Measurements from ENCODE around the gene FMNL2. TPM values are rescaled to one million over a fixed set of nuclear protein-coding genes. Genes with fewer than 3 reads are reported as not detected.

FMNL2 gene
- total and polyA plus RNA-seq, 2 experiments from 2014 or later: 16.5 to 45.4 TPM

DNA sequence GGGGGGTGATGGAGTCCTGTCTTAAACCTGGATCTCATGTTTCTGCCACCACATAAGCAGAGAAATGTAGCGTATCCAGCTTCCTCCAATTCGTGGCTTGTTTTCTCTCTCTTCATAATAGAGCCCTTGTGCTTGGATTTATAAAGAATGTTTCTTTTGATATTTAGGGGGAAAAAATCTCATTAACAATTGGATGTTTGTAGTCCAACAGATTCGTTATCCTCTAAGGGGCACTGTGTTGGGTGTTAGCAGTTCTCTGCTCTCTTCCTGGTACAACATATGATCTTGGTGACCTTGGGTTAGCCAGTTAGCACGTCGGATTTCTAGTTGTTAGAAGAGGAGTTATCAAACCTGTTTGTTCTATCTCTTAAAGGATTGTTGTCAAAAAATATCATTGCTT is 127.8 kb downstream of the FMNL2 start:
- Mint-ChIP-seq H3K4me1 (peaks cover 58% of the 10 kb centered on the region), H3K27ac (no peak overlapping the region), H3K4me3 (no peak overlapping the region), H3K27me3 (ENCODE audit: insufficient read depth, low read depth, poor library complexity) (peaks cover 3% of the 10 kb centered on the region), H3K9me3 (no peaks in the 10 kb centered on the region), H3K36me3 (ENCODE audit: low read depth) (no peaks in the 10 kb centered on the region)
- ATAC-seq (no peak), DNase-seq (ENCODE audit: low spot score) (no peak)
- no peak overlapping the region for H2AFZ ChIP-seq
- peaks cover 41% of the 10 kb centered on the region for H3K4me1 ChIP-seq (ENCODE audit: insufficient read depth)
- H3K27ac ChIP-seq (ENCODE audit: low read depth): no peak overlapping the region
- H3K4me3 ChIP-seq: no peak overlapping the region
- no peaks in the 10 kb centered on the region for H3K36me3 ChIP-seq (ENCODE audit: insufficient read depth)
- H3K9me2 ChIP-seq (ENCODE audit: insufficient read depth): 0 out of 2 replicates have a peak, but pooled peaks cover 4% of the 10 kb centered on the region
- H3K79me2 ChIP-seq (replicated peaks; ENCODE audit: insufficient read depth): peaks cover 93% of the 10 kb centered on the region
- TF ChIP-seq POLR2AphosphoS5 (IDR thresholded peaks at IDR 0.05; ENCODE audit: low read depth) (no peak), ZNF114 (CRISPR knock-in tag; IDR thresholded peaks at IDR 0.05) (no peak), EZH2phosphoT487 (IDR thresholded peaks at IDR 0.05; ENCODE audit: unreplicated experiment) (no peak), NANOG (IDR thresholded peaks at IDR 0.05; ENCODE audit: borderline replicate concordance) (no peak), JUNB (IDR thresholded peaks at IDR 0.05; ENCODE audit: unreplicated experiment) (no peak)
- TF ChIP-seq, protein P1, sequence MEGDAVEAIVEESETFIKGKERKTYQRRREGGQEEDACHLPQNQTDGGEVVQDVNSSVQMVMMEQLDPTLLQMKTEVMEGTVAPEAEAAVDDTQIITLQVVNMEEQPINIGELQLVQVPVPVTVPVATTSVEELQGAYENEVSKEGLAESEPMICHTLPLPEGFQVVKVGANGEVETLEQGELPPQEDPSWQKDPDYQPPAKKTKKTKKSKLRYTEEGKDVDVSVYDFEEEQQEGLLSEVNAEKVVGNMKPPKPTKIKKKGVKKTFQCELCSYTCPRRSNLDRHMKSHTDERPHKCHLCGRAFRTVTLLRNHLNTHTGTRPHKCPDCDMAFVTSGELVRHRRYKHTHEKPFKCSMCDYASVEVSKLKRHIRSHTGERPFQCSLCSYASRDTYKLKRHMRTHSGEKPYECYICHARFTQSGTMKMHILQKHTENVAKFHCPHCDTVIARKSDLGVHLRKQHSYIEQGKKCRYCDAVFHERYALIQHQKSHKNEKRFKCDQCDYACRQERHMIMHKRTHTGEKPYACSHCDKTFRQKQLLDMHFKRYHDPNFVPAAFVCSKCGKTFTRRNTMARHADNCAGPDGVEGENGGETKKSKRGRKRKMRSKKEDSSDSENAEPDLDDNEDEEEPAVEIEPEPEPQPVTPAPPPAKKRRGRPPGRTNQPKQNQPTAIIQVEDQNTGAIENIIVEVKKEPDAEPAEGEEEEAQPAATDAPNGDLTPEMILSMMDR (conservative IDR thresholded peaks at IDR 0.05; ENCODE audit: low read depth in 2 of 2): no peak
- TF ChIP-seq, protein P2, sequence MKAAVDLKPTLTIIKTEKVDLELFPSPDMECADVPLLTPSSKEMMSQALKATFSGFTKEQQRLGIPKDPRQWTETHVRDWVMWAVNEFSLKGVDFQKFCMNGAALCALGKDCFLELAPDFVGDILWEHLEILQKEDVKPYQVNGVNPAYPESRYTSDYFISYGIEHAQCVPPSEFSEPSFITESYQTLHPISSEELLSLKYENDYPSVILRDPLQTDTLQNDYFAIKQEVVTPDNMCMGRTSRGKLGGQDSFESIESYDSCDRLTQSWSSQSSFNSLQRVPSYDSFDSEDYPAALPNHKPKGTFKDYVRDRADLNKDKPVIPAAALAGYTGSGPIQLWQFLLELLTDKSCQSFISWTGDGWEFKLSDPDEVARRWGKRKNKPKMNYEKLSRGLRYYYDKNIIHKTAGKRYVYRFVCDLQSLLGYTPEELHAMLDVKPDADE (IDR thresholded peaks at IDR 0.05): no peak
- no peaks in the 10 kb centered on the region for H3K27me3 ChIP-seq (ENCODE audit: insufficient read depth)
- peaks cover 11% of the 10 kb centered on the region; the same call in 1 of the 2 replicates for H4K20me1 ChIP-seq (replicated peaks; ENCODE audit: insufficient read depth)
- H3F3A ChIP-seq (replicated peaks; ENCODE audit: low read depth): no peaks in the 10 kb centered on the region
- H3K4me2 ChIP-seq: no peak overlapping the region

DNA sequence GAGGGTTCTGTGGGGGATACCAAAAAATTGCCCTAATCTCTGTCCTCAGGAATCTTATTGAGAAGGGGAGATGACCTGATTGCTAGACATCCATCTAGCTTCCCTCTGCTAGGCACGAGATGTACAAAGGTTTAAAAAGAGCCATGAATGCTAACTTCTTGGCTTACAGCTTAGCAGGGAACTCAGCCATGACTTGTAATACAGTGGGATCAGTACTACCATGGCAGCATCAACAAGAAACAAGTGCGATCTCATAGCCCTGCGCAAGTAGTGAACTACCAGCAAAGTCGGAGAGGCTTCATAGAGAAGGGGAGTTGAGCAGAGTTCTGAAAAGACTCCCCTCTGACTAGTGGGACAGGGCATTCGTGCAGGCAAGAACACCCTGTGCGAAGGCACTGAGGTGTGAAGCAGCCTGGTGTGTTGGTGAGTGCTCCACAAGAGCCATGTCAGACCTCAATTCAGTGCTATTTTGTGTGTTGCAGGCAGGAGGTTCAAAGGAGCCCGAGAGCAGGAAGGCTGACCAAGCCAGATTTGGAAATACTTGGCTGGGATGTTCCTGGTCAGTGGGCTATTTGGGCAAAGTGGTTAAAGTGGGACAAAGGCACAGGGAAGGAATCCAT is 130.0 kb downstream of the FMNL2 start:
- no peak overlapping the region for H2AFZ ChIP-seq
- Mint-ChIP-seq H3K4me1 (peaks cover 64% of the 10 kb centered on the region), H3K27ac (no peak overlapping the region; the same call in 1 of the 2 replicates), H3K9me3 (no peaks in the 10 kb centered on the region), H3K4me3 (no peak overlapping the region), H3K27me3 (ENCODE audit: insufficient read depth, low read depth, poor library complexity) (peaks cover 5% of the 10 kb centered on the region), H3K36me3 (ENCODE audit: low read depth) (no peaks in the 10 kb centered on the region)
- H3K9me2 ChIP-seq (ENCODE audit: insufficient read depth): no peaks in the 10 kb centered on the region
- DNase-seq (ENCODE audit: low spot score) (no peak), ATAC-seq (0 out of 3 replicates have a peak, but pooled peaks have one; percentile 12)
- H3K4me1 ChIP-seq (ENCODE audit: insufficient read depth): peaks cover 61% of the 10 kb centered on the region
- H3K4me2 ChIP-seq: no peak overlapping the region
- H3K4me3 ChIP-seq: no peak overlapping the region
- no peaks in the 10 kb centered on the region for H3F3A ChIP-seq (replicated peaks; ENCODE audit: low read depth)
- no peaks in the 10 kb centered on the region for H3K36me3 ChIP-seq (ENCODE audit: insufficient read depth)
- H3K27ac ChIP-seq (ENCODE audit: low read depth): no peak overlapping the region
- peaks cover 94% of the 10 kb centered on the region for H3K79me2 ChIP-seq (replicated peaks; ENCODE audit: insufficient read depth)
- peaks cover 21% of the 10 kb centered on the region for H4K20me1 ChIP-seq (replicated peaks; ENCODE audit: insufficient read depth)
- H3K27me3 ChIP-seq (ENCODE audit: insufficient read depth): no peaks in the 10 kb centered on the region
- TF ChIP-seq, protein P2 (IDR thresholded peaks at IDR 0.05): no peak
- no peak for TF ChIP-seq STAT1 (IDR thresholded peaks at IDR 0.05; ENCODE audit: unreplicated experiment)
- no peak for TF ChIP-seq JUNB (IDR thresholded peaks at IDR 0.05; ENCODE audit: unreplicated experiment)
- TF ChIP-seq POLR2AphosphoS5 (IDR thresholded peaks at IDR 0.05; ENCODE audit: low read depth): no peak
- TF ChIP-seq EZH2 (IDR thresholded peaks at IDR 0.05; ENCODE audit: low read depth, unreplicated experiment): no peak
- TF ChIP-seq, protein P3, sequence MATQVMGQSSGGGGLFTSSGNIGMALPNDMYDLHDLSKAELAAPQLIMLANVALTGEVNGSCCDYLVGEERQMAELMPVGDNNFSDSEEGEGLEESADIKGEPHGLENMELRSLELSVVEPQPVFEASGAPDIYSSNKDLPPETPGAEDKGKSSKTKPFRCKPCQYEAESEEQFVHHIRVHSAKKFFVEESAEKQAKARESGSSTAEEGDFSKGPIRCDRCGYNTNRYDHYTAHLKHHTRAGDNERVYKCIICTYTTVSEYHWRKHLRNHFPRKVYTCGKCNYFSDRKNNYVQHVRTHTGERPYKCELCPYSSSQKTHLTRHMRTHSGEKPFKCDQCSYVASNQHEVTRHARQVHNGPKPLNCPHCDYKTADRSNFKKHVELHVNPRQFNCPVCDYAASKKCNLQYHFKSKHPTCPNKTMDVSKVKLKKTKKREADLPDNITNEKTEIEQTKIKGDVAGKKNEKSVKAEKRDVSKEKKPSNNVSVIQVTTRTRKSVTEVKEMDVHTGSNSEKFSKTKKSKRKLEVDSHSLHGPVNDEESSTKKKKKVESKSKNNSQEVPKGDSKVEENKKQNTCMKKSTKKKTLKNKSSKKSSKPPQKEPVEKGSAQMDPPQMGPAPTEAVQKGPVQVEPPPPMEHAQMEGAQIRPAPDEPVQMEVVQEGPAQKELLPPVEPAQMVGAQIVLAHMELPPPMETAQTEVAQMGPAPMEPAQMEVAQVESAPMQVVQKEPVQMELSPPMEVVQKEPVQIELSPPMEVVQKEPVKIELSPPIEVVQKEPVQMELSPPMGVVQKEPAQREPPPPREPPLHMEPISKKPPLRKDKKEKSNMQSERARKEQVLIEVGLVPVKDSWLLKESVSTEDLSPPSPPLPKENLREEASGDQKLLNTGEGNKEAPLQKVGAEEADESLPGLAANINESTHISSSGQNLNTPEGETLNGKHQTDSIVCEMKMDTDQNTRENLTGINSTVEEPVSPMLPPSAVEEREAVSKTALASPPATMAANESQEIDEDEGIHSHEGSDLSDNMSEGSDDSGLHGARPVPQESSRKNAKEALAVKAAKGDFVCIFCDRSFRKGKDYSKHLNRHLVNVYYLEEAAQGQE (IDR thresholded peaks at IDR 0.05; ENCODE audit: unreplicated experiment): no peak
- TF ChIP-seq CREB1 (CRISPR knock-in tag; IDR thresholded peaks at IDR 0.05; ENCODE audit: low read depth): no peak
- TF ChIP-seq EZH2phosphoT487 (IDR thresholded peaks at IDR 0.05; ENCODE audit: unreplicated experiment): no peak
- TF ChIP-seq, protein P1 (conservative IDR thresholded peaks at IDR 0.05; ENCODE audit: low read depth in 2 of 2): no peak
- TF ChIP-seq ZNF331 (CRISPR knock-in tag; IDR thresholded peaks at IDR 0.05; ENCODE audit: low read depth): no peak
